H9 (cell line): Measurements from ENCODE around the gene BCAS3. TPM values are rescaled to one million over a fixed set of nuclear protein-coding genes. Genes with fewer than 3 reads are reported as not detected.
A peak's percentile ranks its signal among the peaks of the same experiment; 100 is the strongest.

Experiments used
- DNase-seq: peaks from one replicate; pipeline ENCODE4 v3.0.0-alpha.2; 2017
- H2AFZ ChIP-seq: one replicate; pipeline ENCODE4 v1.6.1; 2013; ENCODE audit warnings: mild to moderate bottlenecking, low read length, control low read depth, moderate library complexity
- H2AK5ac ChIP-seq: 2 replicates; pipeline ENCODE4 v1.6.1; 2013; ENCODE audit warnings: low read length, control low read depth, mixed read lengths; ENCODE audit not compliant: insufficient read length
- H2BK120ac ChIP-seq: one replicate; pipeline ENCODE4 v1.6.1; 2013; ENCODE audit warnings: low read depth, mild to moderate bottlenecking, low read length, control low read depth, inconsistent platforms; ENCODE audit not compliant: poor library complexity, severe bottlenecking
- H2BK12ac ChIP-seq: 2 replicates; pipeline ENCODE4 v1.6.1; 2013; ENCODE audit warnings: low read length, control low read depth, mixed read lengths, low read depth; ENCODE audit not compliant: insufficient read length
- H2BK15ac ChIP-seq: 2 replicates; pipeline ENCODE4 v1.6.1; 2013; ENCODE audit warnings: low read depth, low read length, control low read depth
- H2BK20ac ChIP-seq: one replicate; pipeline ENCODE4 v1.6.1; 2013; ENCODE audit warnings: low read depth, mild to moderate bottlenecking, low read length, control low read depth, inconsistent platforms; ENCODE audit not compliant: poor library complexity, severe bottlenecking
- H2BK5ac ChIP-seq: 2 replicates; pipeline ENCODE4 v1.6.1; 2013; ENCODE audit warnings: low read length, control low read depth, mixed read lengths; ENCODE audit not compliant: insufficient read length
- H3K14ac ChIP-seq: 2 replicates; pipeline ENCODE4 v1.6.1; 2013; ENCODE audit warnings: low read length, control low read depth; ENCODE audit not compliant: insufficient read depth
- H3K18ac ChIP-seq: 2 replicates; pipeline ENCODE4 v1.6.1; 2013; ENCODE audit warnings: low read depth, mild to moderate bottlenecking, mixed read lengths, low read length, control low read depth; ENCODE audit not compliant: insufficient read length
- H3K23ac ChIP-seq: 2 replicates; pipeline ENCODE4 v1.6.1; 2013; ENCODE audit warnings: low read length, control low read depth, mixed read lengths, low read depth; ENCODE audit not compliant: insufficient read length
- H3K23me2 ChIP-seq: 2 replicates; pipeline ENCODE4 v1.6.1; 2013; ENCODE audit warnings: low read depth, mild to moderate bottlenecking, mixed read lengths, low read length, control low read depth; ENCODE audit not compliant: insufficient read length, poor library complexity, severe bottlenecking
- H3K27ac ChIP-seq: 2 replicates; pipeline ENCODE4 v1.5.1; 2013; ENCODE audit warnings: low read length, control low read depth, mixed read lengths, low read depth; ENCODE audit not compliant: insufficient read length
- H3K27me3 ChIP-seq: 2 replicates; pipeline ENCODE4 v1.6.1; 2013; ENCODE audit warnings: low read length, control low read depth, inconsistent platforms; ENCODE audit not compliant: insufficient read depth
- H3K4ac ChIP-seq: 2 replicates; pipeline ENCODE4 v1.6.1; 2013; ENCODE audit warnings: low read depth, mild to moderate bottlenecking, control low read depth, inconsistent platforms, low read length, moderate library complexity
- H3K4me1 ChIP-seq: 2 replicates; pipeline ENCODE4 v1.6.1; 2013; ENCODE audit warnings: low read length, control low read depth, inconsistent platforms; ENCODE audit not compliant: insufficient read depth
- H3K4me2 ChIP-seq: 2 replicates; pipeline ENCODE4 v1.6.1; 2013; ENCODE audit warnings: low read length, control low read depth, mixed read lengths; ENCODE audit not compliant: insufficient read length, insufficient read depth
- H3K56ac ChIP-seq: 2 replicates; pipeline ENCODE4 v1.6.1; 2013; ENCODE audit warnings: low read depth, mild to moderate bottlenecking, mixed read lengths, low read length, control low read depth; ENCODE audit not compliant: insufficient read length
- H3K79me1 ChIP-seq: 2 replicates; pipeline ENCODE4 v1.6.1; 2013; ENCODE audit warnings: low read depth, mild to moderate bottlenecking, moderate library complexity, low read length, control low read depth, inconsistent platforms; ENCODE audit not compliant: insufficient read depth, poor library complexity, severe bottlenecking
- H3K79me2 ChIP-seq: 2 replicates; pipeline ENCODE4 v1.6.1; 2013; ENCODE audit warnings: low read length, control low read depth, inconsistent platforms; ENCODE audit not compliant: insufficient read depth
- H3K9ac ChIP-seq: 2 replicates; pipeline ENCODE4 v1.6.1; 2013; ENCODE audit warnings: low read length, control low read depth, mixed read lengths; ENCODE audit not compliant: insufficient read length; ENCODE audit errors: extremely low read depth
- H3K9me3 ChIP-seq: one replicate; pipeline ENCODE4 v1.6.1; 2013; ENCODE audit warnings: low read depth, low read length, inconsistent platforms; ENCODE audit not compliant: control insufficient read depth
- H3T11ph ChIP-seq: one replicate; pipeline ENCODE4 v1.6.1; 2013; ENCODE audit warnings: mild to moderate bottlenecking, low read length, control low read depth, inconsistent platforms
- H4K20me1 ChIP-seq: one replicate; pipeline ENCODE4 v1.6.1; 2013; ENCODE audit not compliant: control insufficient read depth, insufficient read length, insufficient read depth
- H4K5ac ChIP-seq: 2 replicates; pipeline ENCODE4 v1.6.1; 2013; ENCODE audit warnings: low read depth, mild to moderate bottlenecking, mixed read lengths, low read length, control low read depth; ENCODE audit not compliant: insufficient read length
- H4K8ac ChIP-seq: replicated peaks from 2 replicates; pipeline ENCODE4 v1.6.1; 2013; ENCODE audit warnings: low read length, control low read depth, mixed read lengths, low read depth; ENCODE audit not compliant: insufficient read length
- H4K91ac ChIP-seq: 2 replicates; pipeline ENCODE4 v1.6.1; 2013; ENCODE audit warnings: low read depth, mild to moderate bottlenecking, moderate library complexity, mixed read lengths, low read length, control low read depth; ENCODE audit not compliant: insufficient read length
- H3K27ac Mint-ChIP-seq, 3 experiments: 2 replicates in 2 of 3; 3 replicates in 1 of 3; pipeline ENCODE4 v1.8.0; 2020 to 2021; ENCODE audit warnings: mixed read lengths in 3 of 3, mild to moderate bottlenecking in 1 of 3, moderate library complexity in 1 of 3
- H3K27me3 Mint-ChIP-seq: 2 replicates; pipeline ENCODE4 v1.8.0; 2021; ENCODE audit warnings: low read depth, mild to moderate bottlenecking, moderate library complexity, mixed read lengths
- H3K36me3 Mint-ChIP-seq, 3 experiments: 2 replicates in 2 of 3; 3 replicates in 1 of 3; pipeline ENCODE4 v1.8.0; 2020 to 2021; ENCODE audit warnings: low read depth in 3 of 3, mixed read lengths in 3 of 3; ENCODE audit not compliant: insufficient read depth in 1 of 3
- H3K4me1 Mint-ChIP-seq, 2 experiments: 2 replicates each; pipeline ENCODE4 v1.8.0; 2020; ENCODE audit warnings: mixed read lengths in 2 of 2
- H3K4me3 Mint-ChIP-seq, 2 experiments: 2 replicates in 1 of 2; 3 replicates in 1 of 2; pipeline ENCODE4 v1.8.0; 2020 to 2021; ENCODE audit warnings: mild to moderate bottlenecking in 2 of 2, mixed read lengths in 2 of 2, moderate library complexity in 1 of 2
- H3K9me3 Mint-ChIP-seq, 2 experiments: 2 replicates in 1 of 2; 3 replicates in 1 of 2; pipeline ENCODE4 v1.8.0; 2020; ENCODE audit warnings: mild to moderate bottlenecking in 2 of 2, mixed read lengths in 2 of 2, moderate library complexity in 1 of 2
- WGBS: extraction: QIAGEN DNeasy Blood & Tissue Kit; methylation state at CpG from one replicate; pipeline ENCODE4 v1.1.7; 2013; ENCODE audit warnings: missing lambda C conversion rate, low lambda C conversion rate, mixed read lengths; ENCODE audit not compliant: insufficient read length; ENCODE audit errors: extremely low coverage; 5-methylcytosine and 5-hydroxymethylcytosine counted together
- total RNA-seq: library from RNA; stranded (reverse); gene quantifications from 2 replicates; pipeline ENCODE4 v1.2.1, GENCODE V29; 2021
- TF ChIP-seq, protein P1 (sequence below): fragments of 200-600 bp; sonication (generic); conservative IDR thresholded peaks from 3 replicates; pipeline ENCODE4 v1.8.0; 2021; ENCODE audit warnings: antibody characterized with exemption, mild to moderate bottlenecking

BCAS3 gene
- total RNA-seq, 1 experiment from 2014 or later, result 22.4 TPM

DNA sequence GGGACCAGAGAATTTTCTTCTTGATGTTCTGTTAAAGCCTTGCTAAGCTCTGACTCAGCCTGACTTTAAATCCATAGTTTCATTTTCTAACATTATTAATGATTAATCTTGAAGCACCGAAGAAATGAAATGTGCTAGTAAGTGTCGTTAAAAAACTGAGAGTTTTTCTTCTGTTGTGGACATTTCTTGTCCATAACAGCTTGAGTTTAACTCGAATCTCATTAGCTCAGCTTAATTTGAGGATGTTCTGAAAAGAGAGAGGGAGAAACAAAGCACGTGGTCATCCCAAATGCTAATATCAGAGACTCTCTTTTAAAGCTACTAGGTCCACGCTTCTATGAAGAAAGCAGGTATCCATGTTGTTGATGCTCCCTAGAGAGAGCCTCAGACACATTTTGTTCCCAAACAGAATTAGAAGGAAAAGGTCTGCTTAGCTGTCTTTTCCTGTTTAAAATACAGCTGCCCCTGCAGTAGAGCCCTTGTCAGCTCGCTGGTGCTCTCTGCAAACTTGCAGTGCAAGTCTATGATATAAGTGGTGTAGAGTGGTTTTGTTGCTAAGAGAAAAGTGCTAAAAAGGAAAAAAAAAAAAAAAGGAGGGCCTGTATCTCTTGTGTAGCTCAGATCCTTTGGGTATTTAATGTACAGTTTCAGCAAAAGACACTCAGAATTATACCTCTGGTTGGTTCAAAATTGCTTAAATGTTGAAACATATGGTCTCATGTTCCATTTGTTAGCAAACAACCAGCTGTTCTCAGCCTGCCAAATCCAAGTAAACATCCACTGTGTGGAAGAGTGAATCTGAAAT is 530.9 kb downstream of the BCAS3 start:
- H3K79me1 ChIP-seq, result no peaks in the 10 kb centered on the region
- Mint-ChIP-seq H3K27ac (peak overlapping the region in 1 of 3 experiments; percentile 54; a peak in 1 of 7 replicates), H3K4me1 (peaks cover 31 to 36% of the 10 kb centered on the region in 2 experiments)

More for the DNA sequence above, 530.9 kb downstream of the BCAS3 start:
- H2BK12ac ChIP-seq, result no peak overlapping the region
- H3K23me2 ChIP-seq, result no peaks in the 10 kb centered on the region
- no peak overlapping the region for H4K91ac ChIP-seq
- Mint-ChIP-seq H3K36me3 (no peaks in the 10 kb centered on the region), H3K9me3 (no peaks in the 10 kb centered on the region), H3K27me3 (no peaks in the 10 kb centered on the region), H3K4me3 (no peak overlapping the region)
- H2AFZ ChIP-seq, result no peak overlapping the region
- no peaks in the 10 kb centered on the region for H3K27me3 ChIP-seq
- no CpG with 5 or more reads among the region's 6 CpGs for WGBS
- no peaks in the 10 kb centered on the region for H3K79me2 ChIP-seq
- TF ChIP-seq, protein P1, sequence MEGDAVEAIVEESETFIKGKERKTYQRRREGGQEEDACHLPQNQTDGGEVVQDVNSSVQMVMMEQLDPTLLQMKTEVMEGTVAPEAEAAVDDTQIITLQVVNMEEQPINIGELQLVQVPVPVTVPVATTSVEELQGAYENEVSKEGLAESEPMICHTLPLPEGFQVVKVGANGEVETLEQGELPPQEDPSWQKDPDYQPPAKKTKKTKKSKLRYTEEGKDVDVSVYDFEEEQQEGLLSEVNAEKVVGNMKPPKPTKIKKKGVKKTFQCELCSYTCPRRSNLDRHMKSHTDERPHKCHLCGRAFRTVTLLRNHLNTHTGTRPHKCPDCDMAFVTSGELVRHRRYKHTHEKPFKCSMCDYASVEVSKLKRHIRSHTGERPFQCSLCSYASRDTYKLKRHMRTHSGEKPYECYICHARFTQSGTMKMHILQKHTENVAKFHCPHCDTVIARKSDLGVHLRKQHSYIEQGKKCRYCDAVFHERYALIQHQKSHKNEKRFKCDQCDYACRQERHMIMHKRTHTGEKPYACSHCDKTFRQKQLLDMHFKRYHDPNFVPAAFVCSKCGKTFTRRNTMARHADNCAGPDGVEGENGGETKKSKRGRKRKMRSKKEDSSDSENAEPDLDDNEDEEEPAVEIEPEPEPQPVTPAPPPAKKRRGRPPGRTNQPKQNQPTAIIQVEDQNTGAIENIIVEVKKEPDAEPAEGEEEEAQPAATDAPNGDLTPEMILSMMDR, result no peak
- H3K9me3 ChIP-seq, result no peaks in the 10 kb centered on the region
- H2BK15ac ChIP-seq, result no peak overlapping the region
- no peak overlapping the region for H3K23ac ChIP-seq
- H2BK120ac ChIP-seq, result no peak overlapping the region
- H4K5ac ChIP-seq, result no peak overlapping the region
- H3T11ph ChIP-seq, result no peak overlapping the region
- no peak overlapping the region for H2BK5ac ChIP-seq
- no peak overlapping the region for H4K8ac ChIP-seq
- no peaks in the 10 kb centered on the region for H3K4me1 ChIP-seq
- H3K4me2 ChIP-seq, result no peak overlapping the region
- H3K56ac ChIP-seq, result no peak overlapping the region
- H2BK20ac ChIP-seq, result no peak overlapping the region
- H4K20me1 ChIP-seq, result no peaks in the 10 kb centered on the region
- H2AK5ac ChIP-seq, result no peak overlapping the region
- H3K9ac ChIP-seq, result no peak overlapping the region
- DNase-seq, result no peak
- no peak overlapping the region for H3K18ac ChIP-seq
- no peak overlapping the region for H3K14ac ChIP-seq
- no peak overlapping the region for H3K4ac ChIP-seq
- no peak overlapping the region for H3K27ac ChIP-seq
